ENCODE measurements around the gene GPD1. TPM values are rescaled to one million over a fixed set of nuclear protein-coding genes. Genes with fewer than 3 reads are reported as not detected.

GPD1 gene
- total and polyA plus RNA-seq, 9 of the 15 experiments (the other 6 are each of a cell fraction or from before 2014, with no cell fraction given), result 0.13 to 1.00 (median 0.55) TPM

- peak; percentile 86 for TF ChIP-seq E2F8 (IDR thresholded peaks at IDR 0.05; ENCODE audit: low read depth, partially characterized antibody)
- no peak for TF ChIP-seq TCFL5 (CRISPR knock-in tag; conservative IDR thresholded peaks at IDR 0.05)
- no peak for TF ChIP-seq NR3C1 (CRISPR knock-in tag; IDR thresholded peaks at IDR 0.05)
- no peak for TF ChIP-seq HMG20B (CRISPR knock-in tag; IDR thresholded peaks at IDR 0.05)
- no peak for TF ChIP-seq GATA2 (CRISPR knock-in tag; IDR thresholded peaks at IDR 0.05)
- TF ChIP-seq, protein P1, sequence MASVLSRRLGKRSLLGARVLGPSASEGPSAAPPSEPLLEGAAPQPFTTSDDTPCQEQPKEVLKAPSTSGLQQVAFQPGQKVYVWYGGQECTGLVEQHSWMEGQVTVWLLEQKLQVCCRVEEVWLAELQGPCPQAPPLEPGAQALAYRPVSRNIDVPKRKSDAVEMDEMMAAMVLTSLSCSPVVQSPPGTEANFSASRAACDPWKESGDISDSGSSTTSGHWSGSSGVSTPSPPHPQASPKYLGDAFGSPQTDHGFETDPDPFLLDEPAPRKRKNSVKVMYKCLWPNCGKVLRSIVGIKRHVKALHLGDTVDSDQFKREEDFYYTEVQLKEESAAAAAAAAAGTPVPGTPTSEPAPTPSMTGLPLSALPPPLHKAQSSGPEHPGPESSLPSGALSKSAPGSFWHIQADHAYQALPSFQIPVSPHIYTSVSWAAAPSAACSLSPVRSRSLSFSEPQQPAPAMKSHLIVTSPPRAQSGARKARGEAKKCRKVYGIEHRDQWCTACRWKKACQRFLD (CRISPR knock-in tag; IDR thresholded peaks at IDR 0.05), result peak; percentile 81; the same call in 1 of the 2 replicates
- TF ChIP-seq ESRRB (CRISPR knock-in tag; IDR thresholded peaks at IDR 0.05; ENCODE audit: borderline replicate concordance), result no peak
- TF ChIP-seq VEZF1 (CRISPR knock-in tag; IDR thresholded peaks at IDR 0.05), result no peak
- TF ChIP-seq HDAC1 (IDR thresholded peaks at IDR 0.05), result peak in 1 of 2 experiments; percentile 97; a peak in 2 of 4 replicates
- TF ChIP-seq PKNOX1 (IDR thresholded peaks at IDR 0.05), result peak; percentile 98
- TF ChIP-seq FOXJ2 (tag; IDR thresholded peaks at IDR 0.05), result no peak
- TF ChIP-seq, protein P2, sequence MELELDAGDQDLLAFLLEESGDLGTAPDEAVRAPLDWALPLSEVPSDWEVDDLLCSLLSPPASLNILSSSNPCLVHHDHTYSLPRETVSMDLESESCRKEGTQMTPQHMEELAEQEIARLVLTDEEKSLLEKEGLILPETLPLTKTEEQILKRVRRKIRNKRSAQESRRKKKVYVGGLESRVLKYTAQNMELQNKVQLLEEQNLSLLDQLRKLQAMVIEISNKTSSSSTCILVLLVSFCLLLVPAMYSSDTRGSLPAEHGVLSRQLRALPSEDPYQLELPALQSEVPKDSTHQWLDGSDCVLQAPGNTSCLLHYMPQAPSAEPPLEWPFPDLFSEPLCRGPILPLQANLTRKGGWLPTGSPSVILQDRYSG (tag; conservative IDR thresholded peaks at IDR 0.05; ENCODE audit: low read depth), result no peak
- TF ChIP-seq SIX5 (IDR thresholded peaks at IDR 0.05; ENCODE audit: borderline replicate concordance in 1 of 2, insufficient read depth in 1 of 2, low read depth in 1 of 2, low read length in 2 of 2), result peak; percentile 52 to 68; a peak in 2 of 4 replicates
Observed at GRCh38 chr12:50111693-50112455, 8.1 kb downstream of the GPD1 start, which contains the start of gene COX14 (continued).
